GM12872 (cell line): Measurements from ENCODE around the gene VAC14.

ENCODE experiments used
- CTCF ChIP-seq: IDR thresholded peaks from 3 replicates; pipeline ENCODE4 v1.5.1; 2011; ENCODE audit warnings: low read depth, mild to moderate bottlenecking, low read length, moderate library complexity; ENCODE audit not compliant: insufficient read depth

VAC14 gene

GRCh38 chr16:70698901-70699300, 102.1 kb downstream of the VAC14 start:
- no peak for TF ChIP-seq CTCF

GRCh38 chr16:70697594-70698170, 103.3 kb downstream of the VAC14 start:
- no peak for TF ChIP-seq CTCF

GRCh38 chr16:70696952-70697593, 103.9 kb downstream of the VAC14 start:
- no peak for TF ChIP-seq CTCF

GRCh38 chr16:70696355-70696754, 104.6 kb downstream of the VAC14 start:
- no peak for TF ChIP-seq CTCF

GRCh38 chr16:70695331-70696070, 105.5 kb downstream of the VAC14 start:
- no peak for TF ChIP-seq CTCF

GRCh38 chr16:70694868-70695218, 106.1 kb downstream of the VAC14 start:
- no peak for TF ChIP-seq CTCF

- no peak for TF ChIP-seq CTCF
Observed at GRCh38 chr16:70694088-70694867, 106.7 kb downstream of the VAC14 start.
